Stimulated activated naive B cell treated with anti-CD40 and anti-IgM and Interleukin-4, amounts not matched to agents 10 μg/mL and 1 μg/mL and 100 μg/mL, for 72 hours (primary cell): ENCODE data around the gene CARMIL3.

Source experiments
- ATAC-seq, 2 donors: fragments of 150-1000 bp; cut with Tn5 transposase; replicated peaks; 2 replicates each; pipeline ENCODE4 v1.10.0; 2021; ENCODE audit warnings: moderate library complexity in 1 of 2
- DNase-seq: peaks from one replicate; pipeline ENCODE4 v3.0.0; 2021
- H3K27ac Mint-ChIP-seq: one replicate; pipeline ENCODE4 v1.8.0; 2022; ENCODE audit warnings: mild to moderate bottlenecking, mixed read lengths
- H3K27me3 Mint-ChIP-seq, 2 donors: one replicate each; pipeline ENCODE4 v1.8.0; 2022; ENCODE audit warnings: mixed read lengths in 2 of 2
- H3K36me3 Mint-ChIP-seq, 2 donors: one replicate each; pipeline ENCODE4 v1.8.0; 2022; ENCODE audit warnings: mixed read lengths in 2 of 2, mild to moderate bottlenecking in 1 of 2
- H3K4me1 Mint-ChIP-seq, 2 donors: one replicate each; pipeline ENCODE4 v1.8.0; 2022; ENCODE audit warnings: mixed read lengths in 2 of 2, mild to moderate bottlenecking in 1 of 2
- H3K4me3 Mint-ChIP-seq, 2 donors: one replicate each; pipeline ENCODE4 v1.8.0; 2022; ENCODE audit warnings: mild to moderate bottlenecking in 2 of 2, mixed read lengths in 2 of 2, moderate library complexity in 1 of 2
- H3K9me3 Mint-ChIP-seq, 2 donors: one replicate each; pipeline ENCODE4 v1.8.0; 2022; ENCODE audit warnings: mixed read lengths in 2 of 2, mild to moderate bottlenecking in 1 of 2

The CARMIL3 gene

DNA sequence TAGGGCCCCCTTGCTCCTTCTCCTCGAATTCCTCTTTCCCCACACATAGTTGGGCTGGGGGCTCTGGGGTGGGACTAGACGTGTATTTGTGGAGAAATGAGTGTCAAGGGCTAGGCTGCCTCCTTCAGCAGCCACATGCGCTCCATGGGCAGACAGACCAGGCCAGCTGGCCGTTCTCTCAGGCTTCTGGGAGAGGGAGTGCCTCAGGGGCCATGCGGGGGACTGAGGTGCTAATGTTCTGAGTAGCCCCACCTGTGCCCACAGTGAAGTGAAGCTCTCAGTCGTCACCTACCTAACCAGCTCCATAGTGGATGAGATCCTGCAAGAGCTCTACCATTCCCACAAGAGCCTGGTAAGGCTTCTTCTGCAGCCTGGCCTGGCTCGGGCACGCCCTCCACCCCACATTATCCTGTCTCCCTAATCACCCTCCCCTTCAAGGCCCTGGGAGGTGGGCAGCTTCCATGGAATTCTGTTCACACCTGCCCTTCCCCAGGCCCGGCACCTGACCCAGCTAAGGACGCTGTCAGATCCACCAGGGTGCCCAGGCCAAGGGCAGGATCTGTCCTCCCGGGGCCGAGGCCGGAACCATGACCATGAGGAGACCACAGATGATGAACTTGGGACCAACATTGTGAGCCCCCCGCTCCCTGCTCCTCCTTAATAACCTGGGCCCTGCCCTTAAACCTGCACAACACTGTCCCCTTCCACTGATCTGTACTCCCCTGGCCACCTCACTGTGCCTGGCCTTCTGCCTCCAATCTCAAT, 10.6 kb downstream of the CARMIL3 start:
- no peak for ATAC-seq
- DNase-seq: no peak

DNA sequence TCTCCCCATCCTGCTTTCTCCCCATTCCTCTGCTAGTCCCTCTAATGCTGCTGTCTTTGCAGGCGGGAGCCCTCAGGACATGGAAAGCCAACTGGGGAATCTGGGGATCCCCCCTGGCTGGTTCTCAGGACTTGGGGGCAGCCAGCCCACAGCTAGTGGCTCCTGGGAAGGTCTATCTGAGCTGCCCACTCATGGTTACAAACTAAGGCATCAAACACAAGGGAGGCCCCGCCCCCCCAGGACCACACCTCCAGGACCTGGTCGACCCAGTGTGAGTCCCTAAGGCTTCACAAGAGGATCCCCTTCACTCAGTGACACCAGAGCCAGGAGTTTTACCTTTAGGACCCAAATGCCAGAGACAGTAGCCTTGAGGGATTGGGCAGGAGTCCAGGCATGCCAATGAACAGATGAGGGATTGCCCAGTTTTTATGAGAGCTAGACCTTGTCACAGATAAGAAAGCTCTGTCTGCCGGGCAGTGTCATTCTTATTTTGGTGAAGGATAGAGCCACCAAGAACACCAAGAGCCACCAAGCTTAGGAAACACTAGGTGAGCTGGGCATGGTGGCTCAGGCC, 11.5 kb downstream of the CARMIL3 start:
- Mint-ChIP-seq H3K36me3 (no peaks in the 10 kb centered on the region), H3K4me3 (no peak overlapping the region), H3K27ac (no peak overlapping the region), H3K4me1 (peaks cover 0 to 2% of the 10 kb centered on the region in 2 donors), H3K9me3 (no peaks in the 10 kb centered on the region), H3K27me3 (peaks cover 0 to 3% of the 10 kb centered on the region in 2 donors)
- DNase-seq (no peak), ATAC-seq (no peak)

More for the DNA sequence above, 10.6 kb downstream of the CARMIL3 start:
- no peak overlapping the region for H3K27ac Mint-ChIP-seq
- H3K4me3 Mint-ChIP-seq: no peak overlapping the region
- H3K27me3 Mint-ChIP-seq: peaks cover 0 to 3% of the 10 kb centered on the region in 2 donors
- no peaks in the 10 kb centered on the region for H3K9me3 Mint-ChIP-seq
- peaks cover 0 to 4% of the 10 kb centered on the region in 2 donors for H3K4me1 Mint-ChIP-seq
- H3K36me3 Mint-ChIP-seq: no peaks in the 10 kb centered on the region

DNA sequence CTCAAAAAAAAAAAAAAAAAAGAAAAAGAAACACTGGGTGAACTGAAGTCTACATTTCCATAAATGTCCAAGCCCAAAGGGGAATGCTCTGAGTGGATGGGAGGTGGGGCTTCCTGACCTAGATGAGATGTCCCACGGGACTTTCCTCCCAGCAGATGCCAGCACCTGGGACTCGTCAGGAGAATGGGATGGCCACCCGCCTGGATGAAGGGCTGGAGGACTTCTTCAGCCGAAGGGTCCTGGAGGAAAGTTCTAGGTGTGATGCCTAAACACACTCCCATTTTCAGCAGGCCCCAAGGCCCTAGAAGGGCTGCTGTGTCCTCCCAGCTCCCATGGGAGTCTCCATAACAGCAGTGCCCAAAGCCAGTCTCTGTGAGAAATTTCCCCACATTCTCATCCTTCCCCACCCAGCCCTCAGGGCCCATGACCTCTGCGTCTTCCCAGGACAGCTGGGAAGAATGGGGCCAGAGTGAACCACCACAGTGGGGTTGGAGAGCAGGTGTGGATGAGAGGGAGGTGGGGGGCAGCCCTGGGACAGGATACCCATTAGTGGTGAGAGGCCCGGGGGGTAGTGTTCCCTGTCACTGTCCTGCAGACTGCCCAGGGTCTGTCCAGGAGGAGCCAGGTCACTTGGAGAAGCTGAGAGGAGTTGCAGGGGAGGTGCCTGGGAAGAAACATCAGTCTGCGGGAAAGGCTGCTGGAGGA, 12.4 kb downstream of the CARMIL3 start:
- H3K27me3 Mint-ChIP-seq: peaks cover 0 to 3% of the 10 kb centered on the region in 2 donors
- no peak overlapping the region for H3K27ac Mint-ChIP-seq

GRCh38 chr14:24064856-24065255, 13.0 kb downstream of the CARMIL3 start:
- Mint-ChIP-seq H3K9me3 (no peaks in the 10 kb centered on the region), H3K27me3 (peaks cover 0 to 3% of the 10 kb centered on the region in 2 donors), H3K4me3 (no peak overlapping the region), H3K27ac (no peak overlapping the region), H3K36me3 (no peaks in the 10 kb centered on the region), H3K4me1 (peaks cover 0 to 2% of the 10 kb centered on the region in 2 donors)
- no peak for DNase-seq
- ATAC-seq: no peak

More for the DNA sequence above, 12.4 kb downstream of the CARMIL3 start:
- ATAC-seq: no peak
- no peak for DNase-seq
- H3K36me3 Mint-ChIP-seq: no peaks in the 10 kb centered on the region
- no peak overlapping the region for H3K4me3 Mint-ChIP-seq
- no peaks in the 10 kb centered on the region for H3K9me3 Mint-ChIP-seq
- peaks cover 0 to 2% of the 10 kb centered on the region in 2 donors for H3K4me1 Mint-ChIP-seq

DNA sequence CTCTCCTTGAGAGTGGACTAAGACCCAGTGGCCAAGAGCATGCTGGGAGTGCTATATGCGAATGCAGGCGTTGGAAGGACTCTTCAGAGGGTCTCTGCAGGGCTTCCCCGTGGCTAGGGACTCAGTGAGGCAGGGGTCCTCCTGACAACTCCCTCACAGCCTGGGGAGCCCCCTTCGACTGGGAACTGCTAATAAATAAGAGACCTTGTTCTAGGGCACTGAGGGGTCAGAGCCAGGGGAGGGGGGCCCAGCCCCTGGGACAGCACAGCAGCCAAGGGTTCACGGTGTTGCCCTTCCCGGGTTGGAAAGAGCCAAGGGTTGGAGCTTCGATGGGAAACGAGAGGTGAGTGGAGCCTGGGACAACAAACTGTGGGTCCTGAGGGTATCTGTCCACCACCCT, 13.6 kb downstream of the CARMIL3 start:
- DNase-seq (no peak), ATAC-seq (no peak)
- H3K4me1 Mint-ChIP-seq: peaks cover 0 to 2% of the 10 kb centered on the region in 2 donors
- no peaks in the 10 kb centered on the region for H3K36me3 Mint-ChIP-seq
- no peaks in the 10 kb centered on the region for H3K9me3 Mint-ChIP-seq
- H3K27ac Mint-ChIP-seq: no peak overlapping the region
- H3K27me3 Mint-ChIP-seq: peaks cover 0 to 3% of the 10 kb centered on the region in 2 donors
- no peak overlapping the region for H3K4me3 Mint-ChIP-seq

DNA sequence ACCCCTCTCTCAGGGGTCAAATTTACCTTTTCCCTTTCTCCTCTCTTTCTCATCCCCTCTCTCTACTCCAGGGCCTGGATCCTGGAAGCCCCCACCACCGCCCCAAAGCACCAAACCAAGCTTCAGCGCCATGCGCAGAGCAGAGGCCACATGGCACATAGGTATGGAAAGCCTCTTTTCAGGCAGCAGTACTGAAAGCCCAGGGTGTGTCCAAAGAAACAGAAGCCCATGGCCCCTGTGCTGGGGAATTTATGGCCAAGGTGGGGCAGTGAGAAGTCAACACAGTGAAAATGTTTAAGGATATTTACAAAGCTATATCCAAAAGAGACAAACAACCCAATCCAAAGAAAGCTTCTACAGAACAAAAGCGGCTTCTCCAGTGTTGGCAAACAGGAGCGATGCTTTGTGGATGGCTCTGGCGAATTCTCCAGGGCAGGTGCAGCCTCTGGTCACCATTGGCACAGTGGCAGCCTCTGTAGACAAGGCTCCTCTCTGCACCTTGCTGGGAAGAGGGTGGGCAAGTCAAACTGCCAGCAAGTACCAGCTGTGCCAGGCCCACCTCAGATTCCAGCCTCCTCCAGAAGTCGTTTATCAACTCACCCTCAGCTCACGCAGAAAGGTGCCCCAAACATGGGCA, 14.8 kb downstream of the CARMIL3 start:
- H3K4me3 Mint-ChIP-seq: no peak overlapping the region
- ATAC-seq (no peak), DNase-seq (no peak)
- H3K27ac Mint-ChIP-seq: no peak overlapping the region
- no peaks in the 10 kb centered on the region for H3K9me3 Mint-ChIP-seq
- peaks cover 0 to 2% of the 10 kb centered on the region in 2 donors for H3K4me1 Mint-ChIP-seq
- peaks cover 0 to 3% of the 10 kb centered on the region in 2 donors for H3K27me3 Mint-ChIP-seq
- H3K36me3 Mint-ChIP-seq: no peaks in the 10 kb centered on the region

DNA sequence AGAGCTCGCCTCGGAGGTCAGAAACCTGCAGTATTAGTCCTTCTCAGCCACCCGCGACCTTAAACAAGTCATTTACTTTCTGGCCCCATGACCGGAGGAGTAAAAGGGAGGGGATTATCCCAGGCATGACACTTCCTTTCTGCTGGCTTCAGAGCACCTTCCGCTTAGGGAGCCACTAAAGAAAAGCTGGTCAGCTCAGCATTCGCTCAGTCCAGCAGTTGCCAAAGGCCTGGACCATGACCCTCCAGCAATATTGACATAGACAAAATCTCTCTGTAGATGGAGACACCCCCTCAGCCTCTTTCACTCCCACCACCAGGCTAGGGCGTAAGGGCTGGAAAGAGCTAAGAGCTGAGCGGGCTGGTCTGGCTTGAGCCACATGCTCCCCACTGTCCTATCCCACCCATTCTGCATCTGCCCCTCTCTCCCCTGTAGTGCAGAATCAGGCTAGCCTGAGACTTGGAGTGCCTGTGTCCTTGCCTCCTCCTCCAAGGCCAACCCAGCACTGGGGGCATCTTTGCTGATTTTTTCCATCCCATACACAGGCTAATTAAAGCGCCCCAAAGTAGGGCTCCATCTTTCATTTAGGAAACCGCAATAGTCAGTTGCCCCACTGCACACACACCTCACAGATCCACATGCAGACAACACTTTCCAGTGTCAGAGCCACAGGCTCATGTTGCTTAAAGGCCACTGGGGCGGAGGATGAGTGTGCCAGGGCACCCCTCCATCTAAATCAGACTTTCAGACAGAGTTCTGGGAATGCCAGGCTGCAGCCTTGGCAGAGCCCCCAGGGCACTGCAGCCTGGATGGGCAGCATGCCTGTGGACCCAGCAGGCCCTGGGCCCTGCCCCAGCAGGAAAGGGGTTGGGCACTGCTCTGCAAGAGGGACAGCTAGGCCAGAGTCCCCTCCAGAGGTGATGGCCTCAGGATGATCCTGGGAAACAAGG, 15.6 kb downstream of the CARMIL3 start:
- no peak overlapping the region for H3K27ac Mint-ChIP-seq
- no peak for ATAC-seq
- peaks cover 0 to 2% of the 10 kb centered on the region in 2 donors for H3K4me1 Mint-ChIP-seq
- DNase-seq: no peak
- no peaks in the 10 kb centered on the region for H3K9me3 Mint-ChIP-seq
- no peak overlapping the region for H3K4me3 Mint-ChIP-seq
- no peaks in the 10 kb centered on the region for H3K36me3 Mint-ChIP-seq
- H3K27me3 Mint-ChIP-seq: peaks cover 0 to 3% of the 10 kb centered on the region in 2 donors

- H3K27me3 Mint-ChIP-seq: no peaks in the 10 kb centered on the region
- no peak for ATAC-seq
- no peak overlapping the region for H3K4me3 Mint-ChIP-seq
- no peaks in the 10 kb centered on the region for H3K36me3 Mint-ChIP-seq
- H3K4me1 Mint-ChIP-seq: no peaks in the 10 kb centered on the region
- no peak overlapping the region for H3K27ac Mint-ChIP-seq
- no peak for DNase-seq
- no peaks in the 10 kb centered on the region for H3K9me3 Mint-ChIP-seq
These were observed 17.1 kb downstream of the CARMIL3 start for GRCh38 chr14:24068711-24069410.

GRCh38 chr14:24069411-24069735, 17.6 kb downstream of the CARMIL3 start:
- ATAC-seq (no peak), DNase-seq (no peak)
- Mint-ChIP-seq H3K4me3 (no peak overlapping the region), H3K9me3 (no peaks in the 10 kb centered on the region), H3K27ac (no peak overlapping the region), H3K4me1 (no peaks in the 10 kb centered on the region), H3K36me3 (no peaks in the 10 kb centered on the region), H3K27me3 (no peaks in the 10 kb centered on the region)

- no peak overlapping the region for H3K4me3 Mint-ChIP-seq
- no peak for ATAC-seq
- H3K4me1 Mint-ChIP-seq: peaks cover 9 to 11% of the 10 kb centered on the region in 2 donors
- no peak overlapping the region for H3K27ac Mint-ChIP-seq
- no peaks in the 10 kb centered on the region for H3K36me3 Mint-ChIP-seq
- H3K27me3 Mint-ChIP-seq: no peaks in the 10 kb centered on the region
- DNase-seq: no peak
- no peaks in the 10 kb centered on the region for H3K9me3 Mint-ChIP-seq
These were observed 18.7 kb downstream of the CARMIL3 start for GRCh38 chr14:24070285-24071143.

DNA sequence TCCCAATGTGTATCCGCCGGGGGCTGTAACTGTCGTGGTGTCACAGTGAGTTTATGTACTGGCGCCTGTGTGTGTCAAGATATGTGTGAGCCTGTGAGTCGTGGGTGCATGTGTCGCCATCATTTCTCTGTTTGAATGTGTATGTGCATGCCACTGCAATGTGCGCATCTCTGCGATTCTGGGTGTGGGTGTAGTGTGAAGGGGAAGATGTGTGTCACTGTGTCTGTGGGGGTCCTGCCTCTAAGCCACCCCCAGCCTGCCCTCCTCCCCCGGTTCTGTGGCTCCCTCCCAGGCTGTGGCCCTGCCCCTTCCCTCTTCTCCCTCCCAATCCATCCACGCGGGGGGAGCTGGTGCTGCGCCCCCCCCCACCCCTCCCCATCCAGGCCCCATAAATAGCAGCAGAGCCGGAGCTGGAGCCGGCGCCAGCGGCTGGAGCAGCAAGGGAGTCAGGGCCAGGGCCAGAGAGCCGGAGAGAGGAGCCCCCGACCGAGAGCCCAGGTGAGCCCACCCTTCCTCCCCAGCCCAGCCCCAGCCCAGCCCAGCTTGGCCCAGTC, 19.4 kb downstream of the CARMIL3 start, which contains the start of gene CPNE6:
Gene CPNE6 (plus strand): TSS at position 419 of the 554 bp plus-strand sequence. CDS start 1,375 bp downstream, outside the sequence.
- no peaks in the 10 kb centered on the region for H3K9me3 Mint-ChIP-seq

GRCh38 chr14:24071836-24072430, 20.1 kb downstream of the CARMIL3 start:
- Mint-ChIP-seq H3K4me3 (no peak overlapping the region), H3K27me3 (no peaks in the 10 kb centered on the region), H3K4me1 (peaks cover 17 to 25% of the 10 kb centered on the region in 2 donors), H3K36me3 (no peaks in the 10 kb centered on the region), H3K27ac (no peak overlapping the region), H3K9me3 (no peaks in the 10 kb centered on the region)
- DNase-seq: no peak
- ATAC-seq: no peak

More for the DNA sequence above, 19.4 kb downstream of the CARMIL3 start, which contains the start of gene CPNE6:
- Mint-ChIP-seq H3K4me1 (peaks cover 16 to 18% of the 10 kb centered on the region in 2 donors), H3K4me3 (no peak within 1 kb of the TSS), H3K36me3 (no peaks in the 10 kb centered on the region), H3K27me3 (no peaks in the 10 kb centered on the region), H3K27ac (no peak within 1 kb of the TSS)
- ATAC-seq (no peak), DNase-seq (no peak)
